Psoas muscle (tissue), 8 donors: Measurements from ENCODE around the gene LRRC40. TPM values are rescaled to one million over a fixed set of nuclear protein-coding genes. Genes with fewer than 3 reads are reported as not detected.

Experiments used
- ATAC-seq, 4 donors: fragments of 200-7000 bp; cut with Tn5 transposase; one replicate each; pipeline ENCODE4 v1.9.1; 2020; ENCODE audit warnings: moderate library complexity in 3 of 4, mild to moderate bottlenecking in 2 of 4
- DNase-seq, 2 donors: peaks; one replicate each; pipeline ENCODE4 v3.0.0-alpha.2; 2020
- H3K27ac ChIP-seq: fragments of 200-600 bp; one replicate; pipeline ENCODE4 v1.8.0; 2022
- H3K27me3 ChIP-seq, 3 donors: fragments of 200-600 bp in 1 of 3; one replicate each; pipeline versions ENCODE4 v1.6.1 to v1.8.0; 2013 to 2022; ENCODE audit warnings: low read length in 2 of 3, mild to moderate bottlenecking in 2 of 3, moderate library complexity in 1 of 3; ENCODE audit not compliant: insufficient read depth in 3 of 3
- H3K36me3 ChIP-seq, 2 donors: fragments of 200-600 bp in 1 of 2; one replicate each; pipeline versions ENCODE4 v1.6.1 to v1.8.0; 2013 to 2022; ENCODE audit warnings: low read depth in 1 of 2, mild to moderate bottlenecking in 1 of 2, moderate library complexity in 1 of 2; ENCODE audit not compliant: insufficient read depth in 1 of 2
- H3K4me1 ChIP-seq: fragments of 200-600 bp; one replicate; pipeline ENCODE4 v1.8.0; 2022
- H3K4me3 ChIP-seq: fragments of 200-600 bp; one replicate; pipeline ENCODE4 v1.8.0; 2022; ENCODE audit warnings: mild to moderate bottlenecking
- H3K9me3 ChIP-seq: fragments of 200-600 bp; one replicate; pipeline ENCODE4 v1.8.0; 2022
- CTCF ChIP-seq: fragments of 200-600 bp; IDR thresholded peaks from one replicate; pipeline ENCODE4 v1.8.0; 2022; ENCODE audit warnings: antibody characterized with exemption
- WGBS, 3 donors: extraction: QIAGEN DNeasy Blood & Tissue Kit; methylation state at CpG; one replicate each; pipeline versions ENCODE4 v1.1.6 to v1.1.7; 2013; 5-methylcytosine and 5-hydroxymethylcytosine counted together
- intact Hi-C, 2 donors: fragments of 100-400 bp; cut with DNase I; formaldehyde crosslinking; loops; one replicate each; pipeline versions ENCODE4 v1.11.0 to v1.14.2; 2022
- polyA plus RNA-seq, 3 donors: library from polyadenylated mRNA; stranded (reverse); fragments of 200-250 nt; gene quantifications; one replicate each; pipeline ENCODE4 v1.2.3, GENCODE V29; 2013
- total RNA-seq, 4 donors: library from RNA; stranded (reverse); fragmentation: NEBNext Ultra II Directional in 2 of 4; extraction: Animal tissue kit (Norgen Biotek cat#: 25700) in 2 of 4; gene quantifications; one replicate each; pipeline versions ENCODE4 v1.2.1 to v1.2.4, GENCODE V29; 2021 to 2023
- donor health status: healthy with polysubstance abuse.
- donor health status: DM: no; HTN: no; CAD: no; lungs with moderate emphysema.
- donor health status: Bipolar disorder and iron deficiency.
- donor health status: healthy.
- donor health status: DM: yes; HTN: yes; CAD: no.
- donor health status: DM: no; HTN: no; CAD: no.
- donor health status: DM: no; HTN: no; CAD: no.
- donor health status: DM: yes; HTN: yes; CAD: no.

The LRRC40 gene
- total and polyA plus RNA-seq, 7 donors, result 5.5 to 9.1 (median 7.2) TPM

GRCh38 chr1:70224954-70225353 is 19.6 kb upstream of the LRRC40 start:
- no peak for ATAC-seq
- Histone ChIP-seq H3K9me3 (no peaks in the 10 kb centered on the region), H3K4me1 (peaks cover 57% of the 10 kb centered on the region), H3K36me3 (peaks cover 0 to 55% of the 10 kb centered on the region in 2 donors), H3K27ac (peak overlapping the region; percentile 17), H3K27me3 (no peaks in the 10 kb centered on the region), H3K4me3 (no peak overlapping the region)
- no peak for TF ChIP-seq CTCF
- 80 to 89% (median 82%) methylated on average over 2 of the region's 2 CpGs for WGBS, 3 donors
- intact Hi-C loops, result loop anchor here in 1 of 2 donors (5.0 kb wide), 1 partner anchor 187 kb away; the partner anchor contains the start of gene CTH
- DNase-seq, result no peak

- Histone ChIP-seq H3K4me1 (peaks cover 57% of the 10 kb centered on the region), H3K27me3 (no peaks in the 10 kb centered on the region), H3K9me3 (no peaks in the 10 kb centered on the region), H3K36me3 (peaks cover 0 to 36% of the 10 kb centered on the region in 2 donors), H3K27ac (peak overlapping the region; percentile 95), H3K4me3 (peak overlapping the region; percentile 82)
- no peak for ATAC-seq
- WGBS, 3 donors, result 28 to 36% (median 28%) methylated on average over 3 of the region's 3 CpGs
- intact Hi-C loops, result loop anchor here in 1 of 2 donors (5.0 kb wide), 1 partner anchor 190 kb away; the partner anchor contains the start of gene CTH
- no peak for DNase-seq
- TF ChIP-seq CTCF, result no peak
Measured at GRCh38 chr1:70222716-70223235, 17.4 kb upstream of the LRRC40 start.

GRCh38 chr1:70221238-70222121 is 16.1 kb upstream of the LRRC40 start, which contains the start of gene SRSF11:
SRSF11 (plus strand) TSS chr1:70221380; CDS start chr1:70221637, 257 bp downstream.
- 0% methylated on average over 70 to 74 of the region's 74 CpGs for whole genome bisulfite sequencing, 3 donors
- TF ChIP-seq CTCF, result peak; percentile 10
- Histone ChIP-seq H3K4me1 (peaks cover 45% of the 10 kb centered on the region), H3K4me3 (peak within 1 kb of the TSS; percentile 82), H3K27ac (peak within 1 kb of the TSS; percentile 95), H3K36me3 (peaks cover 0 to 34% of the 10 kb centered on the region in 2 donors), H3K27me3 (no peaks in the 10 kb centered on the region), H3K9me3 (no peaks in the 10 kb centered on the region)
- DNase-seq (peak; percentile 98), ATAC-seq (peak; percentile 99)
- intact Hi-C loops, result loop anchor here in 1 of 2 donors (1.0 to 5.0 kb wide), 3 partner anchors 15 to 191 kb away; partner anchors contain the start of genes ANKRD13C and CTH

GRCh38 chr1:70220517-70221237 is 15.3 kb upstream of the LRRC40 start:
- Histone ChIP-seq H3K9me3 (no peaks in the 10 kb centered on the region), H3K27me3 (no peaks in the 10 kb centered on the region), H3K36me3 (peaks cover 0 to 35% of the 10 kb centered on the region in 2 donors), H3K4me3 (peak overlapping the region; percentile 82), H3K4me1 (peaks cover 41% of the 10 kb centered on the region), H3K27ac (peak overlapping the region; percentile 95)
- intact Hi-C loops, result loop anchor here in 1 of 2 donors (1.0 to 5.0 kb wide), 3 partner anchors 14 to 192 kb away; partner anchors contain the start of genes ANKRD13C and CTH
- TF ChIP-seq CTCF, result no peak
- ATAC-seq (peak in 1 of 4 donors; percentile 8), DNase-seq (no peak)
- WGBS, 3 donors, result 42 to 49% (median 44%) methylated on average over 17 of the region's 17 CpGs
